DOHH2 (cell line): Measurements from ENCODE around the gene COLEC12.

Experiments
- H3F3A ChIP-seq: fragments of 200-600 bp; sonication (generic), shearing (Covaris generic); 2 replicates; pipeline ENCODE4 v1.6.0; 2016; ENCODE audit warnings: antibody characterized with exemption, mild to moderate bottlenecking; ENCODE audit not compliant: control insufficient read depth, insufficient read depth
- H3K27ac ChIP-seq: fragments of 200-600 bp; sonication (generic); 2 replicates; pipeline ENCODE4 v1.5.1; 2014; ENCODE audit warnings: low read depth, mild to moderate bottlenecking, low read length, moderate library complexity
- H3K27me3 ChIP-seq: fragments of 200-600 bp; sonication (generic); 2 replicates; pipeline ENCODE4 v1.6.1; 2014; ENCODE audit warnings: mild to moderate bottlenecking, low read length, mixed read lengths; ENCODE audit not compliant: control insufficient read depth
- H3K36me3 ChIP-seq: fragments of 200-600 bp; sonication (generic); 2 replicates; pipeline ENCODE4 v1.6.1; 2014; ENCODE audit warnings: mild to moderate bottlenecking, low read length, moderate library complexity, mixed read lengths; ENCODE audit not compliant: control insufficient read depth
- H3K4me1 ChIP-seq: fragments of 200-600 bp; sonication (generic); 2 replicates; pipeline ENCODE4 v1.6.1; 2014; ENCODE audit warnings: mild to moderate bottlenecking, low read length, mixed read lengths; ENCODE audit not compliant: control insufficient read depth
- H3K4me2 ChIP-seq: fragments of 200-600 bp; sonication (generic); 2 replicates; pipeline ENCODE4 v1.6.0; 2014; ENCODE audit warnings: mild to moderate bottlenecking, low read length, moderate library complexity
- H3K4me3 ChIP-seq: fragments of 200-600 bp; sonication (generic); 2 replicates; pipeline ENCODE4 v1.5.1; 2014; ENCODE audit warnings: mild to moderate bottlenecking, low read length, mixed read lengths
- H3K79me2 ChIP-seq: fragments of 200-600 bp; sonication (generic); 2 replicates; pipeline ENCODE4 v1.6.1; 2014; ENCODE audit warnings: mild to moderate bottlenecking, low read length, mixed read lengths; ENCODE audit not compliant: control insufficient read depth
- H3K9me2 ChIP-seq: fragments of 200-600 bp; sonication (generic); replicated peaks from 2 replicates; pipeline ENCODE4 v1.6.1; 2014; ENCODE audit warnings: mild to moderate bottlenecking, low read length, mixed read lengths; ENCODE audit not compliant: control insufficient read depth
- H3K9me3 ChIP-seq: fragments of 200-600 bp; sonication (generic); 2 replicates; pipeline ENCODE4 v1.6.1; 2014; ENCODE audit warnings: antibody characterized with exemption, low read length, mixed read lengths; ENCODE audit not compliant: control insufficient read depth, insufficient read depth
- H4K20me1 ChIP-seq: fragments of 200-600 bp; sonication (generic); 2 replicates; pipeline ENCODE4 v1.6.0; 2014; ENCODE audit warnings: low read depth, mild to moderate bottlenecking, antibody characterized with exemption, low read length, moderate library complexity; ENCODE audit not compliant: control insufficient read depth, insufficient read depth
- CTCF ChIP-seq: fragments of 200-600 bp; sonication (generic); IDR thresholded peaks from one replicate; pipeline ENCODE4 v1.5.1; 2014; ENCODE audit warnings: antibody characterized with exemption, mild to moderate bottlenecking, low read depth, low read length; ENCODE audit not compliant: poor library complexity, severe bottlenecking
- EZH2phosphoT487 ChIP-seq: fragments of 200-600 bp; sonication (generic); IDR thresholded peaks from 2 replicates; pipeline ENCODE4 v1.6.1; 2017; ENCODE audit warnings: borderline replicate concordance, mild to moderate bottlenecking, antibody characterized with exemption, low read length, moderate library complexity, mixed read lengths

Gene COLEC12

GRCh38 chr18:365651-366050, 134.8 kb downstream of the COLEC12 start:
- Histone ChIP-seq H3K4me1 (peaks cover 14% of the 10 kb centered on the region), H3K27ac (no peak overlapping the region), H4K20me1 (no peaks in the 10 kb centered on the region), H3F3A (no peaks in the 10 kb centered on the region), H3K9me2 (no peaks in the 10 kb centered on the region), H3K9me3 (no peaks in the 10 kb centered on the region), H3K36me3 (no peaks in the 10 kb centered on the region), H3K79me2 (no peaks in the 10 kb centered on the region), H3K4me3 (no peak overlapping the region), H3K27me3 (no peaks in the 10 kb centered on the region), H3K4me2 (no peak overlapping the region)
- TF ChIP-seq EZH2phosphoT487 (no peak), CTCF (no peak)

GRCh38 chr18:364256-364826, 136.2 kb downstream of the COLEC12 start:
- Histone ChIP-seq H3K4me1 (peaks cover 9% of the 10 kb centered on the region), H3K9me3 (no peaks in the 10 kb centered on the region), H3K27ac (no peak overlapping the region), H3K27me3 (no peaks in the 10 kb centered on the region), H3K79me2 (no peaks in the 10 kb centered on the region), H3K4me3 (no peak overlapping the region), H4K20me1 (no peaks in the 10 kb centered on the region), H3K4me2 (no peak overlapping the region), H3F3A (no peaks in the 10 kb centered on the region), H3K9me2 (no peaks in the 10 kb centered on the region), H3K36me3 (no peaks in the 10 kb centered on the region)
- TF ChIP-seq CTCF (no peak), EZH2phosphoT487 (no peak)

GRCh38 chr18:363301-364085, 137.0 kb downstream of the COLEC12 start:
- H3K4me1 ChIP-seq, result peaks cover 9% of the 10 kb centered on the region
- no peak for TF ChIP-seq EZH2phosphoT487
- no peak for TF ChIP-seq CTCF
- H4K20me1 ChIP-seq, result no peaks in the 10 kb centered on the region
- H3K79me2 ChIP-seq, result no peaks in the 10 kb centered on the region
- H3F3A ChIP-seq, result no peaks in the 10 kb centered on the region
- no peaks in the 10 kb centered on the region for H3K9me3 ChIP-seq
- no peak overlapping the region for H3K4me2 ChIP-seq
- no peaks in the 10 kb centered on the region for H3K27me3 ChIP-seq
- H3K36me3 ChIP-seq, result no peaks in the 10 kb centered on the region
- no peak overlapping the region for H3K27ac ChIP-seq
- H3K9me2 ChIP-seq, result no peaks in the 10 kb centered on the region
- H3K4me3 ChIP-seq, result no peak overlapping the region
